OCI-LY1 (cell line): Measurements from ENCODE around the gene KCNH2.

Experiments used
- CTCF ChIP-seq: fragments of 200-600 bp; sonication (generic), shearing (Covaris generic); IDR thresholded peaks from 2 replicates; pipeline ENCODE4 v1.5.1; 2017; ENCODE audit warnings: mild to moderate bottlenecking, antibody characterized with exemption, low read length, moderate library complexity, mixed read lengths
- EZH2 ChIP-seq: fragments of 200-600 bp; sonication (generic), shearing (Covaris generic); IDR thresholded peaks from 2 replicates; pipeline ENCODE4 v1.8.0; 2017; ENCODE audit warnings: borderline replicate concordance, mixed run types, mild to moderate bottlenecking, antibody characterized with exemption, low read length, moderate library complexity, mixed read lengths

GRCh38 chr7:151023232-151023631 is 45.1 kb upstream of the KCNH2 start:
- TF ChIP-seq CTCF (no peak), EZH2 (no peak)
